ENCODE results near the gene UBD. TPM values are rescaled to one million over a fixed set of nuclear protein-coding genes. Genes with fewer than 3 reads are reported as not detected.

The UBD gene
- total RNA-seq, 4 donors from 2014 or later = 0.36 TPM; not detected in 3

GRCh38 chr6:29561091-29561490, 1.6 kb upstream of the UBD start:
- H3K4me3 ChIP-seq (ENCODE audit: low read depth, poor library complexity, severe bottlenecking) = no peak overlapping the region
- intact Hi-C loops (cut with DNase I; ENCODE audit: low total_unique reads) = no loop called here
- TF ChIP-seq POLR2A (IDR thresholded peaks at IDR 0.05) (no peak), CTCF (IDR thresholded peaks at IDR 0.05) (no peak)
- no peak for DNase-seq (ENCODE audit: low spot score in 2 of 2)

- intact Hi-C loops (cut with DNase I; ENCODE audit: low total_unique reads) = no loop called here
- 90 to 91% methylated on average over 22 of the region's 22 CpGs for WGBS, 2 donors
- no peak for DNase-seq (ENCODE audit: low spot score in 2 of 2)
- no peak overlapping the region for H3K4me3 ChIP-seq (ENCODE audit: low read depth, poor library complexity, severe bottlenecking)
- no peak for TF ChIP-seq POLR2A (IDR thresholded peaks at IDR 0.05)
- no peak for TF ChIP-seq CTCF (IDR thresholded peaks at IDR 0.05)
Measured at GRCh38 chr6:29558439-29559079, 973 bp downstream of the UBD start.

- H3K4me3 ChIP-seq (ENCODE audit: low read depth, poor library complexity, severe bottlenecking) = no peak overlapping the region
- intact Hi-C loops (cut with DNase I; ENCODE audit: low total_unique reads) = no loop called here
- DNase-seq (ENCODE audit: low spot score in 2 of 2) = no peak
Measured at GRCh38 chr6:29557320-29557719, 2.2 kb downstream of the UBD start.

GRCh38 chr6:29554764-29555163, 4.8 kb downstream of the UBD start:
- H3K4me3 ChIP-seq (ENCODE audit: low read depth, poor library complexity, severe bottlenecking) = no peak overlapping the region
- 76 to 79% methylated on average over 5 of the region's 5 CpGs for WGBS, 2 donors
- intact Hi-C loops (cut with DNase I; ENCODE audit: low total_unique reads) = no loop called here
- TF ChIP-seq POLR2A (IDR thresholded peaks at IDR 0.05) (no peak), CTCF (IDR thresholded peaks at IDR 0.05) (no peak)
- no peak for DNase-seq (ENCODE audit: low spot score in 2 of 2)

More at GRCh38 chr6:29557320-29557719, 2.2 kb downstream of the UBD start:
- no peak for TF ChIP-seq CTCF (IDR thresholded peaks at IDR 0.05)
- no peak for TF ChIP-seq POLR2A (IDR thresholded peaks at IDR 0.05)

- DNase-seq (ENCODE audit: low spot score in 2 of 2) = peak in 1 of 2 donors; percentile 89
- H3K4me3 ChIP-seq (ENCODE audit: low read depth, poor library complexity, severe bottlenecking) = no peak overlapping the region
- intact Hi-C loops (cut with DNase I; ENCODE audit: low total_unique reads) = no loop called here
- TF ChIP-seq POLR2A (IDR thresholded peaks at IDR 0.05) = no peak
- TF ChIP-seq CTCF (IDR thresholded peaks at IDR 0.05) = no peak
- 2 to 7% methylated on average over 28 to 36 of the region's 83 CpGs for WGBS, 2 donors
Measured at GRCh38 chr6:29553268-29554057, 6.1 kb downstream of the UBD start.

Data from lower leg skin (tissue), 4 donors.